ENCODE data around the gene KCTD18.

DNA sequence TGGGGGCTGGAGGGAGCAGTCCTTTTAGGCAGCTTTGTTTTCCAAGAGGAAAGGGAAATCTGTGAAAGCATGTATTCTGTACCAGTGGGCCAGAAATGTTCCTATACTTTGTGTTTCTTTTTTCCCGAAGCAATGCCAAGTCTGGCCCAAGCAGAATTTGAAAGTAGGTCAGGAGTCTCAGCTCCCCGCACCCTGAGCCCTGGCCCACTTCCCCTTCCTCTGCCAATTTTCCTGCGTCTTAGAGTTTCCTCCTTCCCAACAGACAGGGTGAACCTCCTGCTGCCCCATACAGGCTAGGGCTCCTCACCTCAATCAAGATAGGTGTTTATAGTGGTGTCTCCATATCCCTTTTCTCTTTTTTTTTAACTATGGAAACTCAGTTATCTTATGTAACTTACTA lies 65.3 kb downstream of the KCTD18 start:
- no peak for TF ChIP-seq FOXP2 (optimal IDR thresholded peaks at IDR 0.05; ENCODE audit: borderline replicate concordance, extremely low read depth, extremely low read length, insufficient read depth)
- TF ChIP-seq REST (IDR thresholded peaks at IDR 0.05; ENCODE audit: insufficient read depth in 1 of 2, low read depth in 2 of 2, low read length in 2 of 2), result no peak
- no peak for TF ChIP-seq POLR2AphosphoS5 (IDR thresholded peaks at IDR 0.05; ENCODE audit: low read depth, low read length)
